Measurements from ENCODE around the gene ELMO1.
A peak's percentile ranks its signal among the peaks of the same experiment; 100 is the strongest.

ELMO1 gene

DNA sequence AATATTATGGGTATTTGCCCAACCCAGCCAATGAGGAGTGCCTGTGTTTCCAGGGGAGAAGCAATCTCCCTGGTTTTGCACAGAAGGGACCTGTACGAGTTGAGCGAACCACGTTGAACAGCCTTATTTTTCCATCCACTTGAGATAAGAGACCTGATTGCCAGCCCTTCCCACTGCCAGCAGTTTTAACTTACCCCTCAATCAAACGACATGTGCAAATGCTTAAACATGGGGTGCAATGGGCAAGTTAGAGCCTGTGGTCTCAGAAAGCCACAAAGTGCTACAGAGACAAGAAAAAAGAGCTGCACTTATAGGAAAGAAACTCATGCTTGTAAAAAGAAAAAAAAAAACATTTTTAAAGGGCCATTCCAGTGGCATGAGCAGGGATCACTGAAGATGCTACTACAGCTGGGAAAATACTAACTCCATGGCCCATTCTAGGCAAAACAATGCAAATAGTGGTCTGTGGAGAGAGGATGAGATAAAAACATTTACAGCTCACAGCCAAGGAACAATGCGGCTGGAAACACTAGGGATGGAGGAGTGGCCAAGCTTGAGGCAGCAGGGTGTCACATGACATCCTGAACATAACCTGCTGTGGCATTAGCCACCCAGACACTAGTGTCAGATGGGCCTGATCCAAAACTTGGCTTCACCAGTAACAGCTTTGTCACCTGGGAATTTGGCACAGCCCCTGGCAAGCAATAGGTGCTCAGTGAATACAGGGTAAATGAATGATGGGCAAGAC, 162.8 kb downstream of the ELMO1 start:
- Histone ChIP-seq H3K4me1 (ENCODE audit: insufficient read depth, poor library complexity, severe bottlenecking) (no peaks in the 10 kb centered on the region), H3K27ac (ENCODE audit: poor library complexity, severe bottlenecking) (no peak overlapping the region), H3K9me3 (ENCODE audit: severe bottlenecking) (no peaks in the 10 kb centered on the region), H3K4me3 (ENCODE audit: severe bottlenecking) (no peak overlapping the region), H3K36me3 (ENCODE audit: low read depth) (no peaks in the 10 kb centered on the region), H3K27me3 (ENCODE audit: insufficient read depth, poor library complexity, severe bottlenecking) (no peaks in the 10 kb centered on the region)
- no peak for DNase-seq (ENCODE audit: low spot score)
- no peak for TF ChIP-seq CTCF (IDR thresholded peaks at IDR 0.05; ENCODE audit: poor library complexity, severe bottlenecking)
- no peak for ATAC-seq (ENCODE audit: low read depth)

GRCh38 chr7:37284805-37285231, 163.8 kb downstream of the ELMO1 start:
- no peaks in the 10 kb centered on the region for H3K9me3 ChIP-seq (ENCODE audit: severe bottlenecking)
- no peak overlapping the region for H3K4me3 ChIP-seq (ENCODE audit: severe bottlenecking)
- ATAC-seq (ENCODE audit: low read depth) (no peak), DNase-seq (ENCODE audit: low spot score) (no peak)
- no peaks in the 10 kb centered on the region for H3K4me1 ChIP-seq (ENCODE audit: insufficient read depth, poor library complexity, severe bottlenecking)
- H3K27ac ChIP-seq (ENCODE audit: poor library complexity, severe bottlenecking): no peak overlapping the region
- H3K27me3 ChIP-seq (ENCODE audit: insufficient read depth, poor library complexity, severe bottlenecking): no peaks in the 10 kb centered on the region
- H3K36me3 ChIP-seq (ENCODE audit: low read depth): no peaks in the 10 kb centered on the region
- TF ChIP-seq CTCF (IDR thresholded peaks at IDR 0.05; ENCODE audit: poor library complexity, severe bottlenecking): peak; percentile 57

GRCh38 chr7:37284285-37284684, 164.4 kb downstream of the ELMO1 start:
- H3K27ac ChIP-seq (ENCODE audit: poor library complexity, severe bottlenecking): no peak overlapping the region
- H3K9me3 ChIP-seq (ENCODE audit: severe bottlenecking): no peaks in the 10 kb centered on the region
- DNase-seq (ENCODE audit: low spot score) (no peak), ATAC-seq (ENCODE audit: low read depth) (no peak)
- no peak overlapping the region for H3K4me3 ChIP-seq (ENCODE audit: severe bottlenecking)
- no peaks in the 10 kb centered on the region for H3K36me3 ChIP-seq (ENCODE audit: low read depth)
- no peaks in the 10 kb centered on the region for H3K4me1 ChIP-seq (ENCODE audit: insufficient read depth, poor library complexity, severe bottlenecking)
- no peak for TF ChIP-seq CTCF (IDR thresholded peaks at IDR 0.05; ENCODE audit: poor library complexity, severe bottlenecking)
- H3K27me3 ChIP-seq (ENCODE audit: insufficient read depth, poor library complexity, severe bottlenecking): no peaks in the 10 kb centered on the region

- Histone ChIP-seq H3K4me1 (ENCODE audit: insufficient read depth, poor library complexity, severe bottlenecking) (no peaks in the 10 kb centered on the region), H3K4me3 (ENCODE audit: severe bottlenecking) (no peak overlapping the region), H3K27me3 (ENCODE audit: insufficient read depth, poor library complexity, severe bottlenecking) (no peaks in the 10 kb centered on the region), H3K36me3 (ENCODE audit: low read depth) (no peaks in the 10 kb centered on the region), H3K27ac (ENCODE audit: poor library complexity, severe bottlenecking) (no peak overlapping the region), H3K9me3 (ENCODE audit: severe bottlenecking) (no peaks in the 10 kb centered on the region)
- TF ChIP-seq CTCF (IDR thresholded peaks at IDR 0.05; ENCODE audit: poor library complexity, severe bottlenecking): no peak
- no peak for ATAC-seq (ENCODE audit: low read depth)
- no peak for DNase-seq (ENCODE audit: low spot score)
Observed at GRCh38 chr7:37283716-37284115, 164.9 kb downstream of the ELMO1 start.

DNA sequence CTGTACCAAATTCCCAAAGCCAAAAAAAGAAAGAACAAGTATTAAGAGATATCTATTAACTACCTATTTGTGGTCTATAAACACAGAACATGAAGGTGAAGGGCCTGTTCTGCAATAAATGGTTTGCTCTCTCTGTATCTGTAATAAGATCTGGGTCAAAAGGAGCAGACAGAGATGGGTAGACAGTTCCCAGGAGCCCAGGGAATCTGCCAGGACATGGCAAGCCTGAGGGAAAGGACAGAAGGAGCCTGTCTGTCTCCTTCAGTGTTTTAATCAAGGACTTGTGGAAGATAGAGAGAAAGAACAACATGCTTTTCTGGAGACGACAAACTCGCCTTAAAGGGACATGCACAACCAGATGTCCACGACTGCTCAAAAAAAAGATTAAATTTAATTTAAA, 165.7 kb downstream of the ELMO1 start:
- no peak for TF ChIP-seq CTCF (IDR thresholded peaks at IDR 0.05; ENCODE audit: poor library complexity, severe bottlenecking)
- DNase-seq (ENCODE audit: low spot score) (no peak), ATAC-seq (ENCODE audit: low read depth) (no peak)
- Histone ChIP-seq H3K9me3 (ENCODE audit: severe bottlenecking) (no peaks in the 10 kb centered on the region), H3K27ac (ENCODE audit: poor library complexity, severe bottlenecking) (no peak overlapping the region), H3K4me3 (ENCODE audit: severe bottlenecking) (no peak overlapping the region), H3K4me1 (ENCODE audit: insufficient read depth, poor library complexity, severe bottlenecking) (no peaks in the 10 kb centered on the region), H3K27me3 (ENCODE audit: insufficient read depth, poor library complexity, severe bottlenecking) (no peaks in the 10 kb centered on the region), H3K36me3 (ENCODE audit: low read depth) (no peaks in the 10 kb centered on the region)

All from RWPE2 (cell line).